ENCODE results near the gene HOXB8.

HOXB8 gene

GRCh38 chr17:48637323-48638260, 22.5 kb upstream of the HOXB8 start:
- no peak for DNase-seq (ENCODE audit: low spot score)

- peak; percentile 63 for DNase-seq (ENCODE audit: low spot score)
These were observed 21.3 kb upstream of the HOXB8 start for GRCh38 chr17:48636177-48637018.

DNA sequence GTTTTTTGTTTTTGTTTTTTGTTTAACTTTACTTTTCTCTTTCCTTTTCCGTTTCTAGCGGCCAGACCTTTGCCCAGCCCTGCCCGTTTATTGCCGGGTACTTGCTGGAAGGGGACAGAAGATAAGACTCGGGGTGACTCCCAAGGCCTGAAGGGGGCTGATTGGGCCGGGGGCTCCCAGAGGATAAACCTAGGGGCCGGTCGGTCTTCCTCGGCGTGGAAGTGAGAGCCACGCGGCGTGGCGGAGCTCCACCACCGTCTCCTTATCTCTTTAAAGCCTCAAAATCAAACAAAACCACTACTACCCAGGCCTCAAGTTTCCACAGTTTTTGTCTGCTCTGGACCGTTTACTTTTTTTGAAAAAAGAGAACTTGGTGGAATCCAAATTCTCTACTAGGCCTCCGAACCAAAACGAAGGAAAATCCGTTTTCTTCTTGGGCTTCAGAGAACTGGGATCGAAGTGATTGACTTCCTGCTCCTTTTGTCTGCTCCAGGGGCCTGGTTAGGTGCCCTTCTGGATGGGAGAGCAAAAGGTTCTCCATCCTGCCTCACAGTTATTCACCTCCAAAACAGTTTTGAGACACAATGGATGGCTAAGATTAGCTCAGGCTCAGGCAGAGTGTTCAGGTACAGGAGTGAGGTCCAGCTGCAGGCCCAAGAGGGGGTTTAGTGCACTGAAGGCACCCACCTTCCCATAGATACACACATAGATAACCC, 19.6 kb upstream of the HOXB8 start:
- DNase-seq (ENCODE audit: low spot score): no peak

- DNase-seq (ENCODE audit: low spot score): no peak
These were observed 18.2 kb upstream of the HOXB8 start for GRCh38 chr17:48633266-48633677.

DNA sequence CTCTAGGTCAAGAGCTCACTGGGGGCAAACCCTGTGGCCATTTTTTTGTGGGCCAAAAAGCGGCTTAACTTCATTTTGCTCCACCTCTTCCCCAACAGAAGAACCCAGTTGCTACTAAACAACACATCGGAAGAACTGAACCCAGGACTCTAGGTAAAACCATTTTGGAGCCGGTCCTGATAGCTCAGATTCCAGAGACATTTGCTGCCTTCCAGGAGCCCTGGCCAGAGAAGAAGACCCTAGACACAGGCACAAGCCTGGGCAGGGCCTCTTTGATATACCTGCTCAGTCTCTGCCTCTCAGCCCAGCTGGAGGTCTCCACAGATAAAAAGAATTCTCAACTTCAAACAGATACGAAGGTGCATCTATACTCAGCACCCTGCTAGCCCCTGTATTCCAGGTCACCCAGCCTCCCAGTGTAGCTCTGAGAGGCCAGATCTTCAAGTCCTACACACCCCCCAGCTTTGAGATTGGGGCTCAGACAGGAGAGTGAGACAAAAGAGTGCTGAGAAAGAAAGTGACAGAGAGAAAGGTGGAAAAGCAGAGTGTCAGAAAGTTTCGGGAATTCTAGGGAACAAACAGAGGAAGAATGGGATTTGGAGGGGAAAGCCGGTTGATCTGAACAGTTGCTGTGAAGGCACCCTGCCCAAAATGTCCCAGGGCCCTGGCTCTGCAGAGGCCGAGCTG, 17.6 kb upstream of the HOXB8 start:
- DNase-seq (ENCODE audit: low spot score): no peak

GRCh38 chr17:48631693-48632578, 16.8 kb upstream of the HOXB8 start:
- no peak for DNase-seq (ENCODE audit: low spot score)

DNA sequence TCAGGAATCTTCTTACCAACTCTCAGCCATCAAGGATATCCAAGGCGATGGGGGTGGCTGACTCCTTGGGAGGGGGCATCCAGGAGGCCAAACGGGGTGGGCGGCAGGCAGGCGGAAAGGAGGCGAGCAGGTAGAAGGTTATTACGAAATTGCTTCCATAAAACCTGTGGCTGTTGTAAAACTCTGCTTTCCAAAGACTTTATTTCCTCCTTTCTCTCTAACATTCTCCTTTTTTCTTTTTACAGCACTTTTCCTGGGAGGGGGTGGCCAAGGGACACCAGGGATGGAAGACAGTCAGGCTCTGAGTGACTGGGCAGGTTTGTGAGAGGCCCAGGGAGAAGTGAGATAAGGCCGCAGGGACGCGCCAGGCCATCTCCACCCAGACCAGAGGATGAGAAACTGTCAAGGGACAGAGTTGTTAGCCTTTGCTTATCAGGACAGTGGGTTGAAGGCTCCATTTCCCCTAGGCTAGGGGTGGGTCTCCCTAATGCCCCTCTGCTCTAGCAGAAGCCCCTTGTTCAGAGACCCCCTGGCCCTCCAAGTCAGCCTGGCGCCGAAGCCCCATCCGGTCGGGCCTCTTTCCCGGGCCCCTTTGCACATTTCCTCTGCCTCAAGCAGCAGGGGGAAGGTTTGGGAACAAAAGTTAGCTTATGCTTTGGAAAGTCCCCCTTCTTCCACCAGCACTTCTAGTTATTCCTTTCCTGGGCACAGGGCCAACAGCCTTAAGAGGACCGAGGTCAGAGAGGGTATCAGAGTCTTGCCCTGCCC, 16.0 kb upstream of the HOXB8 start:
- DNase-seq (ENCODE audit: low spot score): no peak

GRCh38 chr17:48630009-48630924, 15.2 kb upstream of the HOXB8 start:
- no peak for DNase-seq (ENCODE audit: low spot score)

- no peak for DNase-seq (ENCODE audit: low spot score)
These were observed 14.3 kb upstream of the HOXB8 start for GRCh38 chr17:48629411-48629759.

DNA sequence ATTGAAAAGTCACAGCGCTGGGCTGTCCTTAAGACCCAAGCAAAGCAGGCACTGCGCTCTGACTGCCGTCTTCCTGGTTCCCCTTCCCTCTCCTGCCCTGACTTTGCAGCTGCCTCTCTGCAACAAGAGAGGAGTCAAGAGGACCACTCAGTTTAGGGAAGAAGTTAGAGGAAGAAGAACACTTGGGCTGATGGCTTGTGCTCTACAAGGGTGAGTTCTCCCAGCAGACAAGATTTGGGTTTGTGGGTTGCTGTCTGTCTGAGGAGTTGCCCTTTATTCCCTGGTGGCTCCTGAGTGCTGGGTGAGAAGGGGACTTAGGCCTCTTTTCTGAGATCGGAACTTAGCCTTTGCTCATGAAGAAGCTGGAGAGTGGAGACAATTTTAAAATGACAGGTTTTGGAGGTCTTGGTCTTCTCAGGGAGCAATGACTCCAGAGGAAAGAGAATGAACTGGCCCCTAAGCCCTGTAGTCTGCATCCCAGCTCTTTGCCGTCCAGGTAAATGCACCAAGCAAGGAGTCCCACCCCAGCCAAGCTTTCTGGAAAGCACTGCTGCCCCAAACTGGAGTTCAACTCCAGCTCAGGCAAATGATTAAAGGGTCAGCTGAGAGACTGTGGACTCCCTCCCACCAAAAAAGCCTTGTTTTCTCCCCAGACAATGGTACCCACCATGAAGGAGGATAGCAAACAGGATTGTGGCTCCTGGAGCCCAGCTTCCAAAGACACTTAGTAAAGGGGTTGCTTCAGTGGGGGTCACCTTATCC, 13.7 kb upstream of the HOXB8 start:
- DNase-seq (ENCODE audit: low spot score): no peak

GRCh38 chr17:48627623-48628521, 12.8 kb upstream of the HOXB8 start:
- no peak for DNase-seq (ENCODE audit: low spot score)

GRCh38 chr17:48627118-48627597, 12.1 kb upstream of the HOXB8 start:
- no peak for DNase-seq (ENCODE audit: low spot score)

- DNase-seq (ENCODE audit: low spot score): peak; percentile 31
These were observed 11.4 kb upstream of the HOXB8 start, which contains the start of gene HOXB9 for GRCh38 chr17:48626245-48627117. Gene HOXB9, minus strand, starts transcription at chr17:48626358. Its CDS starts 89 bp downstream, at chr17:48626269.

GRCh38 chr17:48625495-48626244, 10.6 kb upstream of the HOXB8 start:
- no peak for DNase-seq (ENCODE audit: low spot score)

Data from CD4-positive, alpha-beta T cell treated with Interleukin-2 at 100 ng/mL for 4 hours (primary cell).